LoVo (cell line): ENCODE results near the gene DHRS4L2.
"Not testable (repeated sequence)": the region's sequence is repeated elsewhere in the genome, so short reads cannot be mapped to it uniquely, and the experiment has no call there.

Experiments used
- DNase-seq: peaks from one replicate; pipeline ENCODE4 v3.0.0-alpha.2; 2016; ENCODE audit warnings: low spot score

Gene DHRS4L2

GRCh38 chr14:24018978-24019377 is 30.2 kb downstream of the DHRS4L2 start:
- DNase-seq, result not testable (repeated sequence)

DNA sequence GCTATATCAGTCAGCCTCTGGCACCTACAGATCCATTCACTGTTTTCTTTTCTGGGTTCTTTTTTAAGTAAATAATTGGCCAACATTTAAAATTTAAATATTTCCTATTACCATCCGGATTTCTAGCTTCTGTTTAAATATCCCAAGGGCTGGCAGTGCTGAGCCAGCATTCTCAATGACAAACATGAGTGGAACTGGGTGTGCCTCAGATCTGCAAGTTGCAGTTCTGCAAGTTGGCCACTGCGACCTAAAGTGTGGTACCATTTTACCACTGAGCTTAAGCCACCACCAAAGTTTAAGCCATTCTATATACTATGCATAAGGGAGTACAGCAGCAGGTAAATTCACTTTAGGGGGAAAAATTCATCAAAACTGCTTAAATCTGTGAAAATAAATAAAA is 31.2 kb downstream of the DHRS4L2 start:
- not testable (repeated sequence) for DNase-seq

- not testable (repeated sequence) for DNase-seq
Observed at GRCh38 chr14:24020520-24020919, 31.8 kb downstream of the DHRS4L2 start.

DNA sequence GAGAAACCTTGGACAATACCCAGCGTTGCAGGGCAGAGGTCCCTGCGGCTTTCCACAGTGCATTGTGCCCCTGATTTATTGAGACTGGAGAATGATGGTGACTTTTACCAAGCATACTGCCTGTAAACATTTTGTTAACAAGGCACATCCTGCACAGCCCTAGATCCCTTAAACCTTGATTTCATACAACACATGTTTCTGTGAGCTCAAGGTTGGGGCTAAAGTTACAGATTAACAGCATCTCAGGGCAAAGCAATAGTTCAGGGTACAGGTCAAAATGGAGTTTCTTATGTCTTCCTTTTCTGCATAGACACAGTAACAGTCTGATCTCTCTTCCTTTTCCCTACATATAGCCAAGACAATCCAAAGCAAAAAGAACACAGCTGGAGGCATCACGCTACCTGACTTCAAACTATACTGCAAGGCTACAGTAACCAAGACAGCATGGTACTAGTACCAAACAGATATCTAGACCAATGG is 36.2 kb downstream of the DHRS4L2 start:
- not testable (repeated sequence) for DNase-seq

GRCh38 chr14:24029687-24030086 is 41.0 kb downstream of the DHRS4L2 start:
- DNase-seq, result not testable (repeated sequence)

DNA sequence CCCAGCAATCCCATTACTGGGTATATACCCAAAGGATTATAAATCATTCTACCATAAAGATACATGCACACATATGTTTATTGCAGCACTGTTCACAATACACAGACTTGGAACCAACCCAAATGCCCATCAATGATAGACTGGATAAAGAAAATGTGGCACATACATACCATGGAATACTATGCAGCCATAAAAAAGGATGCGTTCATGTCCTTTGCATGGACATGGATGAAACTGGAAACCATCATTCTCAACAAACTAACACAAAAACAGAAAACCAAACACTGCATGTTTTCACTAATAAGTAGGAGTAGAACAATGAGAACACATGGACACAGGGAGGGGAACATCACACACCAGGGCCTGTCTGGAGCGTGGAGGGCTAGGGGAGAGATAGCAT is 42.6 kb downstream of the DHRS4L2 start:
- DNase-seq, result not testable (repeated sequence)

GRCh38 chr14:24032727-24033418 is 44.1 kb downstream of the DHRS4L2 start:
- DNase-seq, result no peak

DNA sequence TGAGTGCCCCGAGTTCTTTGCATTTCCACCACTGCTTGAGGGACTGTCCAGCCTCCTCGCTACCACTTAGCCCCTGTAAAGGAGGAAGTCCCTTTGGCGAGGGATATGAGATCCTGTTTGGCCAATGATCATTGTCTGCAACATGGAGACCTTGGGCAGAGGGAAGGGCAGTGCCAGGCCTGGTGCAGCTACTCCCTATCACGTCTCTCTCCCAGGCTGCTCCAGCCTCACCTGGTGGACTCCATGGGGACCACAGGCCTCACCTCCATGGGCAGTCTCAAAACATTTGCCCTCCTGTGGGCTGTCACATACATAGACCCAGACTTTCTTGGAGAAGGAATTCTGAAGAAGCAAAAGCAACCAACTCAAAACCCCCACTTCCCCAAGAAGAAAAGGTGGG is 47.0 kb downstream of the DHRS4L2 start:
- DNase-seq, result not testable (repeated sequence)

GRCh38 chr14:24036169-24036962 is 47.6 kb downstream of the DHRS4L2 start:
- peak; percentile 79 for DNase-seq

DNA sequence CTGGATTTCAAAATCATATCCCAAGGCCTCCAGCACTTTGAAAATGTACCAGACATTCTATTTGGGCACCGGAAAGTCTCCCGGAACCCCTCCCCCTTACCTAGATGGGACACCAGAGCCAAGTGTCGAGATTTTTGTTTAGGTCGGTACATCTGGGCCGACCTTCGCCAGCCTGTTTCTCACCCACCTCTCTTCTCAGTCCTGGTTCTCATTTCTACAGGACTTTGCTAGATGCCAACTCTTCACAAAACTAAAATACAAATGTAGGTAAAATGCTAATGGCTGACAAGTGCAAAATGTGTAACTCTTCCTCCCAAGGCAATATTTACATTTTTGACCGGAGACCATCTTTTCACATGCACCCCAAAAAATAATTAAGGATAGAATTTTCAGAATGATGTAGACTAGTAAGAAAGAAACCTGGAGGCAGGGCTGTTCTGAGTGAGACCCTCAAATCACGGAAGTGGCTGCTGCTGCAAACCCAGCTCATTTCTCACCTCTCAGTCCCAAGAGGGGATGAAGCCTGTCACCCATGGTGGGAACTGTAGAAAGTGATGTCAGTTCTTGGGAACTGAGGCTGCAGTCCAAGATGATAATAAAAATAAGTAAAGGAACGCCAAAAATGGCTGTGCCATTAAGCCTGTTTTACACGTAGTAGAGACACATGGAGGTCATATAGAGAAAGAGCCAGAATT is 48.4 kb downstream of the DHRS4L2 start:
- not testable (repeated sequence) for DNase-seq

DNA sequence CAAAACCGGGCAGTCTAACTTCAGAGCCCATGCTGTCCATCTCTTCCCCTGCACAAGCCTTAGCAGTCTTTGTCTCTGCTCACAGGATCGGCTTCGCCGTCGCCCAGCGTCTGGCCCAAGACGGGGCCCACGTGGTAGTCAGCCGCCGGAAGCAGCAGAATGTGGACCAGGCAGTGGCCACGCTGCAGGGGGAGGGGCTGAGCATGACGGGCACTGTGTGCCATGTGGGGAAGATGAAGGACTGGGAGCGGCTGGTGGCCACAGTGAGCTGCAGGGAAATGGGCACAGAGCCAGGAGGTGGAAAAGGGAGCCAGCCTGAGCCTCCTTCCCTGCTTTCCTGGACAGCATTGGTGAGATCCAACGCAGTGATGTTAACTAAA is 48.9 kb downstream of the DHRS4L2 start:
- DNase-seq, result no peak

DNA sequence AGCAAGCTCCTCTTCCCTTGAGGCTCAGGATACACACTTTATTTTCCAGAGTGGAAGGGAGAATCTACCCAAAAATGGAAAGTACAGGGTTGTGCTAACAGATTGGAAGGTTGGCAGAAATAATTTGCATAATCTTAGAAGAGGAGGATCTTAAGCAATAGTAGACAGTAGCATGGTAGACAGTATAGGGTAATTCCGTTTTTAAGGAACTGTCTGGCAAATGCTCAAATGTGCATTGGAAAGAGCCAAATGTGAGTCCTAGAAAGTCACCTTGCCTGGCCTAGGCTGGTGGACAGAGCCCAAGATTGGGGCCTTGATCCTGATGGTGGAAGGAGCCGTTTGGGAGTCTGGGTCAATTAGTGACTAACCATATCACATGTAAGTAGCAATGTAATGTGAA is 50.0 kb downstream of the DHRS4L2 start:
- no peak for DNase-seq

DNA sequence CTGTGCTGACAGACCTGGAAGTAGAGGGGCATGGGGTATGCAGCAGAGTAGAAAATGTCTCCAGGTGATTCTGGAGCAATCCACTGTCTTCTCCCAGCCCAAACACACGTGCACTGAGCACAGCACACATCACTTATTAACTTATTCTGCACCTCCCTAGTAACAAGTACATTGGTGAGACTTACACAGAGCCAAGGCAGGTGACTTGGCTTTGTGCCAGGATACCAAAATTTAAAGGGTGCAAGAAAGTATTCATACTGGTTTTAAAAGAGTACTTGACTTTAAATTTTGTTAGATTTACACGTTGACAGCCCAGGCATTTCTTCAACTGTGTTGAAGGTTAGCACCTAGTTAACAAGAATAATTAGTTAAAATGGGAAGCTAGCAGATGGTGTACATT is 52.0 kb downstream of the DHRS4L2 start:
- DNase-seq, result no peak

DNA sequence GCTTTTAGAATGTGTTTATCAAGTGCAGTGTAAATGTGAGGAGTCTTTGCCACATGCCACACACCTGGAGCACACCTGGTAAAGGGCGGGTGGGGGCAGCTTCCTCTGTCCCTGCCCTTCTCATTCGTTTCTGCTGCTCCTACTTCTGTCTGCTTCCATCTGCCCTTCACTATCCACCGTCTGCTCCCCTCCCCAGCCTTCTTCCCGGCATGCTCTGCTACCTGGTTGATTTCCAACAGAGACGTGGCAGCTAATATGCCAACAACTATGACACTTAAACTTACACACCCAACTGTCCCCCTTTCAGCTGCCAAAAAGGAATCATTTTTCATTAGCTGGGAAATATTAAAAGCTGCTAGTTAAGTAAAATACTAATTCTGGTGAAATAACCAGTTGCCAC is 54.0 kb downstream of the DHRS4L2 start:
- DNase-seq, result no peak

DNA sequence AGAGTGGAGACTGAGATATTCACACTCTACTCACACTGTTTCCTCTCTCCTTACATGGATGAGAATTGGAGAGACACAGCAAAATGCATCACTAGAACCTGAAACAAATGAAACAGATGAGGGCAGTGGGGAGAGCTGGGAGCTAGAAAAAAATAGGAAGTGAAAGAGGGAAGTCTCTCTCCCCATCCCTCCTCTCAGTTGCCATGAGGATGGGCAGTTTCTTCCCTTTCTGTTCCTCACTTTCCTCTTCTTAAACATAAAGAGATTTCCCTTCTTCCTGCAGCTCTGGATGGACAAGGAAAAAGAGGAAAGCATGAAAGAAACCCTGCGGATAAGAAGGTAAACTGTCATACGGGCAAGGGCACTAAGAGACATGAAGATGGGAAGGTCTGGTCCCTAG is 60.3 kb downstream of the DHRS4L2 start:
- DNase-seq, result not testable (repeated sequence)

- not testable (repeated sequence) for DNase-seq
Observed at GRCh38 chr14:24050753-24051152, 62.0 kb downstream of the DHRS4L2 start.

- DNase-seq, result no peak
Observed at GRCh38 chr14:24051176-24051788, 62.6 kb downstream of the DHRS4L2 start.

DNA sequence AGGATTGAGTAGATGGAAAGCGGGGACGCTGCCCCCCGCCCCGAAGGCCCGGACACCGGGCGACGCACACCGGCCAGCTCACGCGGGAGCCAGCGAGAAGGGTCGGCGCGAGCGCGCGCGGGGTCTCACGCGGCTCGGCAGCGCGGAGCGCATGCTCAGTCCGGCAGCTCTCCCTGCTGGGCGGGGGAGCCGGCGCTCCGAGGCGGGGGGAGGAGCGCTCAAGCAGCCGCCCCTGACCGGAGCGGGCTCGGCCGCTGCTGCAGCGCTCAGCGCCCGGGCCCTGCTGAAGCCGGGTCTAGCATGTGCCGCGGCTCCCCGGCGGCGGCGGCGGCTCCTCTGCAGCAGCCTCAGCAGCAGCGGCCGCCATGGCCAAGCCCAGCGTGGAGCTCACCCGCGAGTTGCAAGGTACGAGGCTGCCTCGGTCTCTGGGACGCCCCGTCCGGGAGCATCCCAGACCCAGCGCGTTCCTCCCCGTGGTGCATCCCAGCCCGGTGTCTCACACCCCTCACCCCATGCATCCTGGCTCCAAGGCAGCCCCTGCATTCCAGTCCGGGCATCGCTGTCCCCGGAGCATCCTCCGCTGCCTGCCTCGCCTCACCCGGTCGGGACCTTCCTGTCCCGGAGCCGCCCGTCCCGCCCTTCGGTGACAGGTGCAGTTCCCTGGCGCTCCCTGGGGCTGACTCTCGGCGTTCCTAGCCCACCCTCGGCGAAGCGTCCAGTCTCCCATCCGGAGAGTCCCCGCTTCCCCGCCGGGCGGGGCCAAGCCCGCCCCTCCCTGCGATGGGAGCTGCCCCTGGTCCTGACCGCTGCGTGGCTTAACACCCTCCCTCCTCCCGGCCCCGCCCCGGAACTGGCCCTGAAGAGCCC is 63.3 kb downstream of the DHRS4L2 start, which contains the start of gene CARMIL3:
TSS of gene CARMIL3 (plus strand) at position 221 of the 867 bp plus-strand sequence. CDS start at position 366, 145 bp downstream.
- peak; percentile 63 for DNase-seq

- no peak for DNase-seq
Observed at GRCh38 chr14:24052656-24053547, 64.2 kb downstream of the DHRS4L2 start.
